ENCODE data around the gene ZFP36L2. TPM values are rescaled to one million over a fixed set of nuclear protein-coding genes. Genes with fewer than 3 reads are reported as not detected.

Gene ZFP36L2
- total RNA-seq, 2 donors from 2014 or later, result 117 to 256 TPM

GRCh38 chr2:43223521-43224001 lies 2.8 kb downstream of the ZFP36L2 start:
- no peak for DNase-seq (ENCODE audit: low spot score)
- Histone ChIP-seq H3K27ac (peak overlapping the region; percentile 98 to 99), H3K27me3 (replicated peaks; ENCODE audit: insufficient read depth) (no peaks in the 10 kb centered on the region), H3K4me3 (peak overlapping the region; percentile 86 to 87), H3K9me3 (no peaks in the 10 kb centered on the region), H3K36me3 (peaks cover 4 to 26% of the 10 kb centered on the region in 2 donors), H3K4me1 (replicated peaks) (peaks cover 25% of the 10 kb centered on the region)
- intact Hi-C loops (cut with DNase I), result loop anchor here (5.0 to 10.0 kb wide), 3 partner anchors 66 to 369 kb away; no protein-coding TSS in a partner anchor
- 4% methylated on average over 4 of the region's 4 CpGs for whole genome bisulfite sequencing
- TF ChIP-seq POLR2A (IDR thresholded peaks at IDR 0.05) (no peak), POLR2AphosphoS5 (IDR thresholded peaks at IDR 0.05) (peak; percentile 47)

- peak overlapping the region; percentile 86 to 87 for H3K4me3 ChIP-seq
- intact Hi-C loops (cut with DNase I), result loop anchor here (5.0 to 10.0 kb wide), 3 partner anchors 65 to 368 kb away; no protein-coding TSS in a partner anchor
- H3K36me3 ChIP-seq, result peaks cover 4 to 26% of the 10 kb centered on the region in 2 donors
- H3K9me3 ChIP-seq, result no peaks in the 10 kb centered on the region
- TF ChIP-seq CTCF (IDR thresholded peaks at IDR 0.05), result no peak
- TF ChIP-seq POLR2AphosphoS5 (IDR thresholded peaks at IDR 0.05), result peak; percentile 7
- TF ChIP-seq POLR2A (IDR thresholded peaks at IDR 0.05), result no peak
- H3K4me1 ChIP-seq (replicated peaks), result peaks cover 24% of the 10 kb centered on the region
- H3K27me3 ChIP-seq (replicated peaks; ENCODE audit: insufficient read depth), result no peaks in the 10 kb centered on the region
- peak overlapping the region; percentile 98 to 99 for H3K27ac ChIP-seq
- no peak for DNase-seq (ENCODE audit: low spot score)
- 3% methylated on average over 8 of the region's 8 CpGs for WGBS
Measured at GRCh38 chr2:43222475-43223309, 3.7 kb downstream of the ZFP36L2 start.

- H3K36me3 ChIP-seq, result peaks cover 4 to 26% of the 10 kb centered on the region in 2 donors
- peak; percentile 88 for DNase-seq (ENCODE audit: low spot score)
- no peaks in the 10 kb centered on the region for H3K27me3 ChIP-seq (replicated peaks; ENCODE audit: insufficient read depth)
- H3K27ac ChIP-seq, result peak overlapping the region; percentile 98 to 99
- intact Hi-C loops (cut with DNase I), result loop anchor here (5.0 to 10.0 kb wide), 3 partner anchors 65 to 367 kb away; no protein-coding TSS in a partner anchor
- TF ChIP-seq CTCF (IDR thresholded peaks at IDR 0.05), result no peak
- TF ChIP-seq POLR2A (IDR thresholded peaks at IDR 0.05), result peak; percentile 70
- TF ChIP-seq POLR2AphosphoS5 (IDR thresholded peaks at IDR 0.05), result peak; percentile 93
- H3K4me1 ChIP-seq (replicated peaks), result peaks cover 24% of the 10 kb centered on the region
- 0% methylated on average over 8 of the region's 8 CpGs for WGBS
- peak overlapping the region; percentile 86 to 87 for H3K4me3 ChIP-seq
- H3K9me3 ChIP-seq, result no peaks in the 10 kb centered on the region
Measured at GRCh38 chr2:43221763-43222474, 4.5 kb downstream of the ZFP36L2 start.

GRCh38 chr2:43221124-43221762 lies 5.2 kb downstream of the ZFP36L2 start:
- Histone ChIP-seq H3K27me3 (replicated peaks; ENCODE audit: insufficient read depth) (no peaks in the 10 kb centered on the region), H3K27ac (peak overlapping the region; percentile 98 to 99), H3K4me3 (peak overlapping the region; percentile 86 to 87), H3K9me3 (no peaks in the 10 kb centered on the region), H3K36me3 (peaks cover 4 to 26% of the 10 kb centered on the region in 2 donors), H3K4me1 (replicated peaks) (peaks cover 24% of the 10 kb centered on the region)
- 3% methylated on average over 16 of the region's 16 CpGs for WGBS
- TF ChIP-seq CTCF (IDR thresholded peaks at IDR 0.05) (no peak), POLR2A (IDR thresholded peaks at IDR 0.05) (no peak), POLR2AphosphoS5 (IDR thresholded peaks at IDR 0.05) (peak; percentile 18)
- peak; percentile 43 for DNase-seq (ENCODE audit: low spot score)
- intact Hi-C loops (cut with DNase I), result loop anchor here (5.0 to 10.0 kb wide), 3 partner anchors 64 to 366 kb away; no protein-coding TSS in a partner anchor

Data from prostate gland (tissue), 2 donors.